HG02938 (cell line): ENCODE data around the gene EDARADD.
"Not testable (repeated sequence)": the region's sequence is repeated elsewhere in the genome, so short reads cannot be mapped to it uniquely, and the experiment has no call there.

Experiments used
- ATAC-seq: cut with Tn5 transposase; IDR thresholded peaks from one replicate; pipeline ENCODE4 v1.9.1; 2021; ENCODE audit warnings: mild to moderate bottlenecking, moderate library complexity; ENCODE audit not compliant: unreplicated experiment

Gene EDARADD

GRCh38 chr1:236484310-236484971 is 90.4 kb downstream of the EDARADD start:
- ATAC-seq: no peak

- ATAC-seq: no peak
Measured at GRCh38 chr1:236486356-236487002, 92.4 kb downstream of the EDARADD start.

GRCh38 chr1:236489161-236489560 is 95.1 kb downstream of the EDARADD start:
- not testable (repeated sequence) for ATAC-seq

- ATAC-seq: no peak
Measured at GRCh38 chr1:236489710-236490377, 95.8 kb downstream of the EDARADD start.

- ATAC-seq: no peak
Measured at GRCh38 chr1:236491469-236492136, 97.5 kb downstream of the EDARADD start.

GRCh38 chr1:236492378-236492777 is 98.3 kb downstream of the EDARADD start:
- ATAC-seq: no peak

GRCh38 chr1:236494082-236494481 is 100.0 kb downstream of the EDARADD start:
- no peak for ATAC-seq

- no peak for ATAC-seq
Measured at GRCh38 chr1:236494586-236495466, 100.7 kb downstream of the EDARADD start.

GRCh38 chr1:236495467-236496112 is 101.5 kb downstream of the EDARADD start:
- ATAC-seq: no peak

- ATAC-seq: no peak
Measured at GRCh38 chr1:236497908-236498307, 103.8 kb downstream of the EDARADD start.

- no peak for ATAC-seq
Measured at GRCh38 chr1:236501093-236501492, 107.0 kb downstream of the EDARADD start.

GRCh38 chr1:236502579-236502971 is 108.5 kb downstream of the EDARADD start:
- no peak for ATAC-seq

GRCh38 chr1:236502972-236503639 is 109.0 kb downstream of the EDARADD start:
- no peak for ATAC-seq

- not testable (repeated sequence) for ATAC-seq
Measured at GRCh38 chr1:236504338-236504737, 110.3 kb downstream of the EDARADD start.

GRCh38 chr1:236507022-236507700 is 113.1 kb downstream of the EDARADD start:
- ATAC-seq: no peak

- no peak for ATAC-seq
Measured at GRCh38 chr1:236508593-236509027, 114.5 kb downstream of the EDARADD start.

- ATAC-seq: no peak
Measured at GRCh38 chr1:236509203-236509602, 115.1 kb downstream of the EDARADD start.

- ATAC-seq: no peak
Measured at GRCh38 chr1:236509647-236510401, 115.7 kb downstream of the EDARADD start.
